Mesendoderm (in vitro differentiated cells): Measurements from ENCODE around the gene CHD8.

Experiments
- DNase-seq: peaks from one replicate; pipeline ENCODE4 v3.0.0; 2013
- H2AK5ac ChIP-seq: 2 replicates; pipeline ENCODE4 v1.6.1; 2013; ENCODE audit warnings: low read length, inconsistent platforms
- H2BK120ac ChIP-seq: 2 replicates; pipeline ENCODE4 v1.6.1; 2013; ENCODE audit warnings: low read depth, mild to moderate bottlenecking, low read length, moderate library complexity, mixed read lengths
- H2BK15ac ChIP-seq: replicated peaks from 2 replicates; pipeline ENCODE4 v1.6.1; 2013; ENCODE audit warnings: low read depth, mild to moderate bottlenecking, moderate library complexity
- H2BK5ac ChIP-seq: 2 replicates; pipeline ENCODE4 v1.6.1; 2013; ENCODE audit warnings: low read length, inconsistent platforms
- H3K18ac ChIP-seq: 2 replicates; pipeline ENCODE4 v1.6.1; 2013; ENCODE audit warnings: mild to moderate bottlenecking, low read length, mixed read lengths
- H3K23ac ChIP-seq: one replicate; pipeline ENCODE4 v1.6.1; 2013; ENCODE audit warnings: low read length
- H3K27ac ChIP-seq: 2 replicates; pipeline ENCODE4 v1.5.1; 2013; ENCODE audit warnings: low read depth, mild to moderate bottlenecking, inconsistent platforms, low read length, moderate library complexity
- H3K27me3 ChIP-seq: 2 replicates; pipeline ENCODE4 v1.6.1; 2013; ENCODE audit warnings: low read length, control low read depth, mild to moderate bottlenecking, inconsistent platforms; ENCODE audit not compliant: insufficient read depth, poor library complexity
- H3K36me3 ChIP-seq: 2 replicates; pipeline ENCODE4 v1.6.1; 2013; ENCODE audit warnings: low read length, inconsistent platforms; ENCODE audit not compliant: control insufficient read depth, insufficient read depth
- H3K4ac ChIP-seq: one replicate; pipeline ENCODE4 v1.6.1; 2013; ENCODE audit warnings: low read depth, mild to moderate bottlenecking, low read length, moderate library complexity
- H3K4me1 ChIP-seq: 2 replicates; pipeline ENCODE4 v1.6.1; 2013; ENCODE audit warnings: low read depth, low read length, inconsistent platforms; ENCODE audit not compliant: control insufficient read depth
- H3K4me2 ChIP-seq: 2 replicates; pipeline ENCODE4 v1.6.1; 2013; ENCODE audit warnings: low read length
- H3K4me3 ChIP-seq: 2 replicates; pipeline ENCODE4 v1.5.1; 2013; ENCODE audit warnings: mild to moderate bottlenecking, low read length
- H3K56ac ChIP-seq: one replicate; pipeline ENCODE4 v1.6.1; 2013; ENCODE audit warnings: low read length
- H3K79me1 ChIP-seq: 2 replicates; pipeline ENCODE4 v1.6.1; 2013; ENCODE audit warnings: low read length, inconsistent platforms
- H3K79me2 ChIP-seq: 2 replicates; pipeline ENCODE4 v1.6.1; 2013; ENCODE audit warnings: mild to moderate bottlenecking, low read length; ENCODE audit not compliant: control insufficient read depth, insufficient read depth
- H3K9ac ChIP-seq: 2 replicates; pipeline ENCODE4 v1.6.1; 2013; ENCODE audit warnings: low read length, inconsistent platforms
- H4K5ac ChIP-seq: one replicate; pipeline ENCODE4 v1.6.1; 2013; ENCODE audit warnings: low read length
- H4K8ac ChIP-seq: one replicate; pipeline ENCODE4 v1.6.1; 2013; ENCODE audit warnings: low read depth, mild to moderate bottlenecking, control low read depth, low read length, moderate library complexity
- WGBS: extraction: QIAGEN DNeasy Blood & Tissue Kit; methylation state at CpG from one replicate; pipeline ENCODE4 v1.1.7; 2013; ENCODE audit warnings: low lambda C conversion rate, missing lambda C conversion rate; ENCODE audit not compliant: insufficient coverage; ENCODE audit errors: extremely low coverage; 5-methylcytosine and 5-hydroxymethylcytosine counted together

CHD8 gene

GRCh38 chr14:21352587-21352986 is 103.3 kb downstream of the CHD8 start:
- H3K4ac ChIP-seq, result no peak overlapping the region
- no peak overlapping the region for H3K9ac ChIP-seq
- no peak overlapping the region for H2BK120ac ChIP-seq
- H4K8ac ChIP-seq, result no peak overlapping the region
- H2BK15ac ChIP-seq, result no peak overlapping the region
- H3K18ac ChIP-seq, result no peak overlapping the region
- H2AK5ac ChIP-seq, result no peak overlapping the region
- H3K27me3 ChIP-seq, result no peaks in the 10 kb centered on the region
- H3K79me2 ChIP-seq, result no peaks in the 10 kb centered on the region
- H3K36me3 ChIP-seq, result peaks cover 16% of the 10 kb centered on the region
- no peaks in the 10 kb centered on the region for H3K79me1 ChIP-seq
- H3K56ac ChIP-seq, result no peak overlapping the region
- DNase-seq, result no peak
- H3K4me2 ChIP-seq, result no peak overlapping the region
- no peak overlapping the region for H3K27ac ChIP-seq
- no CpG with 5 or more reads among the region's 9 CpGs for WGBS
- no peak overlapping the region for H2BK5ac ChIP-seq
- H4K5ac ChIP-seq, result no peak overlapping the region
- no peak overlapping the region for H3K23ac ChIP-seq
- H3K4me1 ChIP-seq, result no peaks in the 10 kb centered on the region
- no peak overlapping the region for H3K4me3 ChIP-seq

GRCh38 chr14:21350539-21350938 is 105.4 kb downstream of the CHD8 start:
- no peak overlapping the region for H3K4me3 ChIP-seq
- no peak overlapping the region for H2BK120ac ChIP-seq
- H4K5ac ChIP-seq, result no peak overlapping the region
- H2AK5ac ChIP-seq, result no peak overlapping the region
- H2BK15ac ChIP-seq, result no peak overlapping the region
- H3K18ac ChIP-seq, result no peak overlapping the region
- H3K4me2 ChIP-seq, result no peak overlapping the region
- no peak overlapping the region for H3K4ac ChIP-seq
- H2BK5ac ChIP-seq, result no peak overlapping the region
- H3K56ac ChIP-seq, result no peak overlapping the region
- no peaks in the 10 kb centered on the region for H3K27me3 ChIP-seq
- H3K9ac ChIP-seq, result no peak overlapping the region
- peaks cover 9% of the 10 kb centered on the region for H3K36me3 ChIP-seq
- H3K4me1 ChIP-seq, result no peaks in the 10 kb centered on the region
- no peaks in the 10 kb centered on the region for H3K79me2 ChIP-seq
- DNase-seq, result no peak
- H4K8ac ChIP-seq, result no peak overlapping the region
- WGBS, result no CpG with 5 or more reads among the region's 3 CpGs
- no peak overlapping the region for H3K23ac ChIP-seq
- H3K27ac ChIP-seq, result no peak overlapping the region
- H3K79me1 ChIP-seq, result no peaks in the 10 kb centered on the region

GRCh38 chr14:21347201-21347600 is 108.7 kb downstream of the CHD8 start:
- no CpG with 5 or more reads among the region's 2 CpGs for WGBS
- no peak overlapping the region for H2BK15ac ChIP-seq
- H3K56ac ChIP-seq, result no peak overlapping the region
- H3K79me2 ChIP-seq, result no peaks in the 10 kb centered on the region
- no peak overlapping the region for H3K9ac ChIP-seq
- H3K23ac ChIP-seq, result no peak overlapping the region
- H2AK5ac ChIP-seq, result no peak overlapping the region
- no peak overlapping the region for H3K4ac ChIP-seq
- no peak for DNase-seq
- H3K27ac ChIP-seq, result no peak overlapping the region
- no peak overlapping the region for H3K4me2 ChIP-seq
- no peak overlapping the region for H3K18ac ChIP-seq
- peaks cover 1% of the 10 kb centered on the region for H3K36me3 ChIP-seq
- no peaks in the 10 kb centered on the region for H3K4me1 ChIP-seq
- H3K79me1 ChIP-seq, result no peaks in the 10 kb centered on the region
- no peaks in the 10 kb centered on the region for H3K27me3 ChIP-seq
- H2BK120ac ChIP-seq, result no peak overlapping the region
- H3K4me3 ChIP-seq, result no peak overlapping the region
- H4K8ac ChIP-seq, result no peak overlapping the region
- no peak overlapping the region for H4K5ac ChIP-seq
- no peak overlapping the region for H2BK5ac ChIP-seq

GRCh38 chr14:21346532-21347135 is 109.3 kb downstream of the CHD8 start:
- H3K56ac ChIP-seq, result no peak overlapping the region
- H3K27me3 ChIP-seq, result no peaks in the 10 kb centered on the region
- no peak overlapping the region for H2BK120ac ChIP-seq
- no peak overlapping the region for H3K4me3 ChIP-seq
- H2AK5ac ChIP-seq, result no peak overlapping the region
- no peak overlapping the region for H2BK15ac ChIP-seq
- no peak overlapping the region for H3K27ac ChIP-seq
- no peaks in the 10 kb centered on the region for H3K79me2 ChIP-seq
- H3K23ac ChIP-seq, result no peak overlapping the region
- no CpG with 5 or more reads among the region's 2 CpGs for WGBS
- H3K4me1 ChIP-seq, result no peaks in the 10 kb centered on the region
- H3K4ac ChIP-seq, result no peak overlapping the region
- no peak for DNase-seq
- no peak overlapping the region for H2BK5ac ChIP-seq
- no peak overlapping the region for H3K18ac ChIP-seq
- H4K5ac ChIP-seq, result no peak overlapping the region
- H3K36me3 ChIP-seq, result no peaks in the 10 kb centered on the region
- no peak overlapping the region for H3K4me2 ChIP-seq
- no peak overlapping the region for H4K8ac ChIP-seq
- H3K9ac ChIP-seq, result no peak overlapping the region
- H3K79me1 ChIP-seq, result no peaks in the 10 kb centered on the region

- no peak overlapping the region for H3K27ac ChIP-seq
- no peaks in the 10 kb centered on the region for H3K36me3 ChIP-seq
- no CpG with 5 or more reads among the region's 13 CpGs for WGBS
- H3K18ac ChIP-seq, result no peak overlapping the region
- H3K79me1 ChIP-seq, result no peaks in the 10 kb centered on the region
- H3K4me1 ChIP-seq, result no peaks in the 10 kb centered on the region
- no peak overlapping the region for H3K4me2 ChIP-seq
- no peak overlapping the region for H2BK5ac ChIP-seq
- H2BK120ac ChIP-seq, result no peak overlapping the region
- no peak overlapping the region for H3K23ac ChIP-seq
- no peak overlapping the region for H3K9ac ChIP-seq
- no peak overlapping the region for H3K4me3 ChIP-seq
- no peak overlapping the region for H4K5ac ChIP-seq
- no peak overlapping the region for H4K8ac ChIP-seq
- no peak overlapping the region for H2BK15ac ChIP-seq
- no peaks in the 10 kb centered on the region for H3K79me2 ChIP-seq
- no peak overlapping the region for H2AK5ac ChIP-seq
- H3K4ac ChIP-seq, result no peak overlapping the region
- no peak overlapping the region for H3K56ac ChIP-seq
- no peaks in the 10 kb centered on the region for H3K27me3 ChIP-seq
- DNase-seq, result no peak
These were observed 112.7 kb downstream of the CHD8 start for GRCh38 chr14:21343035-21343794.
